ENCODE results near the gene NKD1. TPM values are rescaled to one million over a fixed set of nuclear protein-coding genes. Genes with fewer than 3 reads are reported as not detected.

The NKD1 gene
- total RNA-seq, 1 donor from 2014 or later, result 0.77 TPM

GRCh38 chr16:50537533-50538290 is 10.5 kb upstream of the NKD1 start:
- intact Hi-C loops (cut with micrococcal nuclease), result no loop called here
- DNase-seq, result no peak
- peaks cover 4% of the 10 kb centered on the region for H3K9me3 Mint-ChIP-seq
- peaks cover 17% of the 10 kb centered on the region for H3K27me3 Mint-ChIP-seq
- H3K27ac Mint-ChIP-seq, result no peak overlapping the region
- no peak overlapping the region for H3K4me3 Mint-ChIP-seq
- H3K36me3 Mint-ChIP-seq (ENCODE audit: low read depth), result no peaks in the 10 kb centered on the region
- no peaks in the 10 kb centered on the region for H3K4me1 Mint-ChIP-seq

GRCh38 chr16:50538411-50539052 is 9.7 kb upstream of the NKD1 start:
- H3K36me3 Mint-ChIP-seq (ENCODE audit: low read depth), result no peaks in the 10 kb centered on the region
- H3K4me3 Mint-ChIP-seq, result no peak overlapping the region
- H3K27ac Mint-ChIP-seq, result no peak overlapping the region
- no peak for DNase-seq
- H3K9me3 Mint-ChIP-seq, result peaks cover 11% of the 10 kb centered on the region
- H3K27me3 Mint-ChIP-seq, result peaks cover 22% of the 10 kb centered on the region
- H3K4me1 Mint-ChIP-seq, result no peaks in the 10 kb centered on the region
- intact Hi-C loops (cut with micrococcal nuclease), result no loop called here

DNA sequence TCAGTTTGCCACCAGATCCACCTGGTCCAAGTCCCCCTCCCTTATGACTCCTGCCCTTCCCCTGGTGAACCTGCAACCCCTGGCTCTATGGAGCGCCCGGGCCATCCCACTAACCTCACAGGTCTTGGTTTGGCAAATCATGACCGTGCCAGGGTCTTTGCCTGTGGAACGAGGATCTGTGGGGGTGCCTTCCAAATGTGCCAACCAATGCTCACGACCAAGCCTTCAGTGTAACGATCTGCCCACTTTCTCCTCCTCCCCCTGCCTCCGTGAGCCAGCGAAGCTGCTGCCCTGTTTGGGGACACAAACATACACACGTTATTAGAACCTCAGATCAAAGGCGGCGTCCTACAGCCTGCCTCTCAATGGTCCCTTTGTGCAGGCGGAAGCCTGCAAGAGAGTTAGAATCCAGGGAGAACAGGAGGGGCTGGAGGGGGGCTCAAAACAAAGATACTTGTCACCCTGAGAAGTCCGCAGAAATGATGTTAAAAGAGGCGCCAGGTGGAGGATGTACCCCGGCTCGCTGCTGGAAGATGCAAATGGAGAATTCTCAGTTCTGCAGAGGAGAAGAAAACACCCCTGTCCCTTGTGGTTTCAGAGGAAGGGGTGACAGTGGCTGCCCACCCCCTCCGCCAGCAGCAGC is 9.0 kb upstream of the NKD1 start:
- DNase-seq, result no peak
- Mint-ChIP-seq H3K27me3 (peaks cover 28% of the 10 kb centered on the region), H3K36me3 (ENCODE audit: low read depth) (peaks cover 4% of the 10 kb centered on the region), H3K4me1 (no peaks in the 10 kb centered on the region), H3K4me3 (no peak overlapping the region), H3K9me3 (peaks cover 18% of the 10 kb centered on the region), H3K27ac (no peak overlapping the region)
- intact Hi-C loops (cut with micrococcal nuclease), result no loop called here

DNA sequence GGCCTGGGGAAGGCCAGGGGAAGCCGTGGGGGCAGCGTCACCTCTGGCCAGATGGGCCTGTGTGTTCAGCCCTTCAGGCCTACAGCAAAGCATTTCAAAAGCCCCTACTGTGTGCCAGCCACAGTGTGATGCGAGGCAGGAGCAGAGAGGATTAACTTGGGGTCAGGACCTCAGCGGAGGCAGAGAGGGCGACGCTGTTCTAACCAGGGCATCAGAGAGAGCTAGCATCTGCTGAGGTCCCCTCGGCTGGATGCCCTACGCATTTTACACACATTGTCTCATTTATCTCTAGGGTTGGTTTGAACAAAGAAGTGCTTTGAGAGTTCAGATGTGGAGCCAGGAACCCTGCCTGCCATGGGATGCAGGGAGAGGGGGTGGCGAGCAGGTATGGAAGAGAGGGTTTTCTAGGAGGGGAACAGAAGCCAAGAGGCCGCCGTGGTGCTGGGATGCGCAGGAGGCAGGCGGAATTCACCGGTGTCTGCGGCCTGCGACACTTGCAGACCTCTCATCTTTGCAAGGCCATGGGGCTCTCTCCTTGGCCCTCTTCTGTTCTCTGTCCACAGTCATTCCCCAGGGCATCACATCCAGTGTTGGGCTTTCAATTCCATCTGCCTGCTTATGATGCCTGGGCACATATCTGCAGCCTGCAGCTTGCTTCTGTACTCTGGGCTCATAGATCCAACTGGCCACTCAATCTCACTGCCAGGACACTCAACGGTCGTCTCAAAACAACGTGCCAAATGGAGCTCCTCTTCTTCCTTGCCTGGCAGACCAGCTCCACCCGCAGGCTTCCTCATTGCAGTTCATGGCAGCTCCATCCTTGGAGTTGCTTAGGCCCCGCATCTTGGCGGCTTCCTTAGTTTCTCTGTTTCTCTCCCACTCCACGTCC is 8.1 kb upstream of the NKD1 start:
- Mint-ChIP-seq H3K27me3 (peaks cover 35% of the 10 kb centered on the region), H3K36me3 (ENCODE audit: low read depth) (peaks cover 4% of the 10 kb centered on the region), H3K9me3 (peaks cover 21% of the 10 kb centered on the region), H3K27ac (no peak overlapping the region), H3K4me1 (no peaks in the 10 kb centered on the region), H3K4me3 (no peak overlapping the region)
- intact Hi-C loops (cut with micrococcal nuclease), result loop anchor here (10.0 kb wide), 2 partner anchors 125 to 265 kb away; no protein-coding TSS in a partner anchor
- no peak for DNase-seq

- no peak for DNase-seq
- Mint-ChIP-seq H3K9me3 (peaks cover 21% of the 10 kb centered on the region), H3K4me3 (no peak overlapping the region), H3K27me3 (peaks cover 41% of the 10 kb centered on the region), H3K36me3 (ENCODE audit: low read depth) (peaks cover 4% of the 10 kb centered on the region), H3K27ac (no peak overlapping the region), H3K4me1 (no peaks in the 10 kb centered on the region)
- intact Hi-C loops (cut with micrococcal nuclease), result loop anchor here (10.0 kb wide), 2 partner anchors 124 to 264 kb away; no protein-coding TSS in a partner anchor
Measured at GRCh38 chr16:50540711-50541007, 7.5 kb upstream of the NKD1 start.

DNA sequence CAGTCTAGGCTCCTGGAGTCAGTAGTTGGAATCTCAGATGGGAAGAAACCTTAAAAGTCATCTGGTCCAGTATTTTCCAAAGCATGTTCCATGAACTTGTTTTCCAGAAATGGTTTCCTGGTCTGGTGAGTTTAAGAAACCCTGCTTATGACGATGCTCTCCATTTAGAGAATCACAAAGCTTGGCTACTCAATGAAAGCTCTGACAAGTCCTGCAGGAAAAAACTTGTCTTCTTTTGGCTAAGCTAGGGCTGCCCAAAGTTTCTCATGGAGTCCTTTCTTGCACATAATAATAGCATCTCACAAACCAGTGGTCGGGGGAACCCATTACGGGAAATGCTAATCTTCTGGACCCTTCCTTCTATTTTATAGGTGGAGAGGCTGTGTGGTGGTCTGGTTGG is 5.5 kb upstream of the NKD1 start:
- H3K4me3 Mint-ChIP-seq, result no peak overlapping the region
- peaks cover 21% of the 10 kb centered on the region for H3K9me3 Mint-ChIP-seq
- H3K36me3 Mint-ChIP-seq (ENCODE audit: low read depth), result peaks cover 4% of the 10 kb centered on the region
- DNase-seq, result no peak
- intact Hi-C loops (cut with micrococcal nuclease), result loop anchor here (10.0 kb wide), 2 partner anchors 122 to 262 kb away; no protein-coding TSS in a partner anchor
- H3K4me1 Mint-ChIP-seq, result peaks cover 5% of the 10 kb centered on the region
- no peak overlapping the region for H3K27ac Mint-ChIP-seq
- peaks cover 51% of the 10 kb centered on the region for H3K27me3 Mint-ChIP-seq

GRCh38 chr16:50546125-50546524 is 2.1 kb upstream of the NKD1 start:
- Mint-ChIP-seq H3K9me3 (peaks cover 21% of the 10 kb centered on the region), H3K27ac (no peak overlapping the region), H3K36me3 (ENCODE audit: low read depth) (peaks cover 4% of the 10 kb centered on the region), H3K27me3 (peaks cover 63% of the 10 kb centered on the region), H3K4me1 (peaks cover 8% of the 10 kb centered on the region), H3K4me3 (no peak overlapping the region)
- no peak for DNase-seq
- intact Hi-C loops (cut with micrococcal nuclease), result loop anchor here (10.0 kb wide), 2 partner anchors 119 to 259 kb away; no protein-coding TSS in a partner anchor

- intact Hi-C loops (cut with micrococcal nuclease), result loop anchor here (1.0 to 10.0 kb wide), 4 partner anchors 117 to 257 kb away; no protein-coding TSS in a partner anchor
- H3K9me3 Mint-ChIP-seq, result peaks cover 16% of the 10 kb centered on the region
- DNase-seq, result peak; percentile 94
- H3K27ac Mint-ChIP-seq, result peak overlapping the region; percentile 64
- H3K36me3 Mint-ChIP-seq (ENCODE audit: low read depth), result peaks cover 4% of the 10 kb centered on the region
- peaks cover 58% of the 10 kb centered on the region for H3K27me3 Mint-ChIP-seq
- H3K4me3 Mint-ChIP-seq, result peak overlapping the region; percentile 89
- H3K4me1 Mint-ChIP-seq, result peaks cover 8% of the 10 kb centered on the region
Measured at GRCh38 chr16:50547340-50548124, 664 bp upstream of the NKD1 start.

- Mint-ChIP-seq H3K36me3 (ENCODE audit: low read depth) (peaks cover under 1% of the 10 kb centered on the region), H3K27me3 (peaks cover 52% of the 10 kb centered on the region)
- intact Hi-C loops (cut with micrococcal nuclease), result loop anchor here (1.0 to 10.0 kb wide), 4 partner anchors 116 to 256 kb away; no protein-coding TSS in a partner anchor
Measured at GRCh38 chr16:50548909-50549560, 839 bp downstream of the NKD1 start.

DNA sequence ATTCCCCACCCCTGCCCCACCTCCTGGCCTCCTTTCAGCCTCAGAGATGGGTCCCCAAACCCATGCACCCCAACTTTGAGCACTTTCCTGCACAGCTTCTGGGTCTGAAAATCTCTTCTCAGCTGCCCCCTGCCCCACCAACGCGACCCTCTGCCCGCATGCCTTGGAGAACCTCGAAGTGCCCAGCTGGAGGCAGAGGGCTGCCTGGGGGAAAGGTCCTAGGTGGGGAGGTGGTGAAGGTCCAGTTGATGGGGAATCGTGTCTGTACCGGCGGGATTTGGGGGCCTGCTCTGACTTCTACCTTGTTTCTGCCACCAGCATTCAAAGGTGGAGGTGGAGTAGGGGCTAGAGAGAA is 1.3 kb downstream of the NKD1 start:
- intact Hi-C loops (cut with micrococcal nuclease), result loop anchor here (10.0 kb wide), 2 partner anchors 115 to 255 kb away; no protein-coding TSS in a partner anchor
- Mint-ChIP-seq H3K27ac (no peak overlapping the region), H3K4me3 (peak overlapping the region; percentile 75), H3K4me1 (peaks cover 8% of the 10 kb centered on the region), H3K27me3 (peaks cover 47% of the 10 kb centered on the region), H3K36me3 (ENCODE audit: low read depth) (no peaks in the 10 kb centered on the region), H3K9me3 (no peaks in the 10 kb centered on the region)
- no peak for DNase-seq

More at GRCh38 chr16:50548909-50549560, 839 bp downstream of the NKD1 start:
- H3K9me3 Mint-ChIP-seq, result peaks cover 4% of the 10 kb centered on the region
- peak overlapping the region; percentile 42 for H3K27ac Mint-ChIP-seq
- H3K4me1 Mint-ChIP-seq, result peaks cover 8% of the 10 kb centered on the region
- peak overlapping the region; percentile 75 for H3K4me3 Mint-ChIP-seq
- DNase-seq, result no peak

- peaks cover 8% of the 10 kb centered on the region for H3K4me1 Mint-ChIP-seq
- H3K4me3 Mint-ChIP-seq, result peak overlapping the region; percentile 75
- H3K27ac Mint-ChIP-seq, result no peak overlapping the region
- H3K27me3 Mint-ChIP-seq, result peaks cover 44% of the 10 kb centered on the region
- intact Hi-C loops (cut with micrococcal nuclease), result no loop called here
- H3K36me3 Mint-ChIP-seq (ENCODE audit: low read depth), result no peaks in the 10 kb centered on the region
- no peaks in the 10 kb centered on the region for H3K9me3 Mint-ChIP-seq
- DNase-seq, result peak; percentile 62
Measured at GRCh38 chr16:50550035-50550434, 1.8 kb downstream of the NKD1 start.

- H3K9me3 Mint-ChIP-seq, result no peaks in the 10 kb centered on the region
- intact Hi-C loops (cut with micrococcal nuclease), result no loop called here
- H3K27me3 Mint-ChIP-seq, result peaks cover 34% of the 10 kb centered on the region
- no peak overlapping the region for H3K27ac Mint-ChIP-seq
- peaks cover 8% of the 10 kb centered on the region for H3K4me1 Mint-ChIP-seq
- H3K36me3 Mint-ChIP-seq (ENCODE audit: low read depth), result no peaks in the 10 kb centered on the region
- no peak overlapping the region for H3K4me3 Mint-ChIP-seq
- no peak for DNase-seq
Measured at GRCh38 chr16:50550866-50551641, 2.9 kb downstream of the NKD1 start.

Data from activated CD4-positive, alpha-beta T cell treated with anti-CD3 and anti-CD28 coated beads, Interleukin-2, amount 10 ng/mL, durations not matched to agents 24 days and 14 days (primary cell).